GM21737 (cell line): ENCODE measurements around the gene INHA.

Experiments used
- ATAC-seq: cut with Tn5 transposase; IDR thresholded peaks from one replicate; pipeline ENCODE4 v1.9.1; 2021; ENCODE audit warnings: mild to moderate bottlenecking, moderate library complexity; ENCODE audit not compliant: unreplicated experiment

Gene INHA

GRCh38 chr2:219557791-219558785 lies 14.0 kb upstream of the INHA start:
- no peak for ATAC-seq

DNA sequence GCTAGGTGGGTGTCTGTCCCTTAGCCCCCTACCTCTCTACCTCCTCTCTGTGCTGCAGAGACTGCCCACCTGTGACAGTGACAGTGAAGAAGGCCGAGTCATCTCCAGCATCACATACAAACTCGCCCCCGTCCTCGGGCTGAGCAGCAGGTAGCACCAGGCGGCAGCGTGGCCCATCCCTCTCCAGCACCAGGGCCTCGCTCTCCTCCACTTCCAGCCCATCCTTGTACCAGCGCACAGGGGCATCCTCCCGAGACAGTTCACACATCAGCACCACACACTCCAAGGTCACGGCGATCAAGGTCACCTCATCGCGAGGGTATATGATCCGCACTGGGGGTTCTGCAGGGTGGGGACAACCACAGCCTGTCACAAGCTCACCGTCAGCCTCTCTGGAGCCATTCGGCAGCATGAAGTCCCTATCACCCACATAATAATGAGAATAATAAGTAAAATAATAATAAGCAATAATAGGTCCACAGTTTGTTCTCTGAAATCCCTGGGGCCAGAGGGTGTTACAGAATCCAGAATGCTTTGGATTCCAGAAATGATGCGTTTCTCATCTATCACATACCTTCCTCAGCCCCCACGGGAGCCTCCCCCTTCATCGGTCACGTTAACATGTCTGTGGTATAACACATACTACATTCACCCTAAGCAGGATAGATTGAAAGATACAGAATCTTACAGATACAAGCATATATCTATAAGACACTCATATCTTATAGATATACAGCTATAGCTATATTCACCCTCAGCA lies 12.8 kb upstream of the INHA start:
- ATAC-seq: no peak

DNA sequence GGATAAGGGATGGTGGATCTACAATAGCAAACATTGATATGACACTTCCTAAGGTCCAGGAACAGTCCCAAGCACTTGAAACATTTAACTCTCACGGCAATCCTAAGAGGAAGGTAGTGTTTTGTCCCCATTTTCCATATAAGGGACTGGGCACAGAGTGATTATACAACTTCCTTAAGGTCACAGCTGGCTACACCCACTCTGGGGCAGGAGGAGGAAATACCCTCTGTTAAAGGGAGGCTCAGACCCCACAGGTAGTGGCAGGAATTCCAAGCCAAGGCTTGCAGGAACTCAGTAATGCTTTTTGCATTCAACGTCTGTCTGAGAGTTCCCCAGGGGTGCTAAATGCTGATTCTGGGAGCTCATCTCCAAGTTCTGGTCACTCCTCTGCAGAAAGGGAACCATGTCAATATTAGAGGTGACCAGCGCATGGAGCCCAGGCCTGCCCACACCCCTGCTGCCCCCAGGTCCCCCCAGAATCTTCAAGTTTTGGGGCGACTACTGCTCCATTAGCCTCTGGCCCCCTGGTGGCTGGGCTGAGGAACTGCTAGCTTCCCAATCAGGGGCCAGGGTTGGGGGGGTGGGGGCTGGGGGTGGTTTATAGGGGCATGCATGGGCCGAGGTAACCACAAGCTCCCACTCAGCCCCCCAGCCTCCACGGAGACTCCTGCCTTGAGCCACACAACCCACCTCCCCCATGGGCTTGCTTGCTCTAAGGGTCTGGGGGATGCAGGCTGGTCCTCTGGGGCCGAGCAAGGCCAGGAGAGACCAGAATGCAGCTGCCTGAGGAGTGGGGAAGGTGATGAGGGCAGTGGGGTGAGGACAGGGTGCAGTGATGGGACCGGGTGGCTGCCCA lies 11.8 kb upstream of the INHA start:
- ATAC-seq: no peak

DNA sequence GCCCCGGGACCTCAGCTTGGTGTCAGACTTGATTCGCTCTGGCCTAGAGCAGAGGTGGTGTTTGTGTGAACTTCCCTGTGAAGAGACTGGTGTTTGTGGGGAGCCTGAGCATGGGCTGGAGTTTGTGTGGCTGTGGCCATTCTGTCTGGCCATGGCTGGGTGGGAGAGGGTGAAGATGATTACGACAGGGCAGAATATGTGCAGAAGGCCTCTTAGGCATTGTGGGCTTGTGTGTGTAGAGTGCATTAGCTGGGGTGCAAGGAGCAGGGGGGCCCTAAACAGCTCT lies 11.3 kb upstream of the INHA start:
- ATAC-seq: no peak

DNA sequence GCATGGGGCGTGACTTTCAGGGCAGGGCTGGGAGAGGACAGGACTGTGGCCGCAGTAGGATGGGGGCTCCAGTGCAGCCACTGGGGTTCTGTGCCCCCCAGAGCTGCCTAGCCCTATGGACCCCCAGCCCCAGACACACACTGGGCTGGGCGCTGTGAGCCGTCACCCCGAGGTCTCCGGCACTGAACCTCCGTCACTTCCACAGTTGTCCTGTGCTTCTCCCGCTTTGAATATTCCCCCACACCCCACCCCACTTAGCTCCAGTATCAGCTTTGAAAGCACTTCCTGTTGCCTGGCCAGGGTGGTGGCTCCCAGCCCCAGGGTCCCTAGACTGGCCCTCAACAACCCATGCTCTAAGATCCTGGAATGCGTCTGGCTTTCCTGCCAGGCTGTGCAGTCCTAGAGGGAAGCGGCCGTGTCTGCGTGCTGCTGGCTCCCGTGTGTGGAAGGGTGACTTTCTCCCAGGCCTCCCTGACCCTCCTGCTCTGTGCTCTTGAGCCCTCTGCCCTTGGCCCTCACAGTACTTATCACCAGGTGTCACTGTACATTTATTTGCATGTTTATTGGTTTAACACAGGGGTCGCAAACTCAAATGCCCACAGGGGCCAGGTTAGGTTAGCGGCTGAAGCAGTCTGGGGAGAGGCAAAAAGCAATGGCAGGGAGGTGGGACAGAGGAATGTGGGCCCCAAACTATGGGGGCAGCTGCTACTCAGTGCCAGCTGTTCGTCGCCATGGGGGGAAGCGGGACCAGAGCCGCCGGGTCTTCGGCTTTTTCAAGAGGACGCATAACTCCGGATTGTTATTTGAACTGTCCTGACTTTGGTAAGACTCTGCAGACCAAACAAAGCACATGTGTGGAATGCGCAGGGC lies 10.7 kb upstream of the INHA start:
- ATAC-seq: no peak

DNA sequence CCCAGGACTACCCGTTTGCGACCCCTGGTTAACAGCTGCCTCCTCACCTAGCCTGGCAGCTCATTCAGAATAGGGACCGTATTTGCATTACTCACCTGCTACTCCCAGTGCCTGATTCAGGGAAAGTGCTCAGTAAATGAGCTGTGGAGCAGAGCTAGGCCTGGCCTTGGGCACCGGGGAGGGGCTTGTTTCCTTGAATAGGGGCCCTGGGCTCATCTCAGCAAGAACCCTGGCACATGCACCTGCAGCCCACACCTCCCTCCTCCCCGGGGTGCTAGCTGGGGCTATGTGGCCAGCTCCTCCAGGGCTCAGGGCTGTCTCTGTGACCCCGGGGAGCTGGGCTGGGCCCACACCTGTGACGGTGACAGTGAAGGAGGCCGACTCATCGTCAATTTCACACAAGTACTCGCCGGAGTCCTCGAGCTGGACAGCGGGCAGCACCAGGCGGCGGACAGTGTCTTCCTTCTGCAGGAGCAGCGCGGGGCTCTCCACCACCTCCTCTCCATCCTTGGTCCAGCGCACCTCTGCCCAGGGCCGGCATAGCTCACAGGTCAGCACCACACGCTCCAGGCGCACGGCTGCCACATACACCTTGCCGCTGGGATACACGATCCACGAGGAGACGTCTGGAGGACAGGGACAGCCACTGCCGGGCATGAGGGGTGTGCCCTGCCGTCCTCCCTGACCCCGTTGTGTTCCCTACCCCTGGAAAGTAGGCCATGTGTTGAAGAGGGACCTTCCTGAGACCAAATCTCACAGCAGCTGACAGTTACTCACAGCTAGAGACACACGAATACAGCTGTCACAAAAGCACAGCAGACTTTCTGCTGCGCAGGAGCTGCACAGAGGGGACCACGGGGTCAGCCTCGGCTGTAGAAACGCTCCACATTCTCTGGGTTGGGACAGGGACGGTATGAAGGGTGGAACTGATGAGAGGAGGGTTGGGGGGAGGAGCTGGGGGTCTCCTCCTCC lies 9.8 kb upstream of the INHA start:
- ATAC-seq: no peak

- ATAC-seq: no peak
Observed at GRCh38 chr2:219563271-219563928, 8.7 kb upstream of the INHA start.

GRCh38 chr2:219565130-219566080 lies 6.7 kb upstream of the INHA start:
- ATAC-seq: no peak

- no peak for ATAC-seq
Observed at GRCh38 chr2:219566640-219567039, 5.5 kb upstream of the INHA start.

DNA sequence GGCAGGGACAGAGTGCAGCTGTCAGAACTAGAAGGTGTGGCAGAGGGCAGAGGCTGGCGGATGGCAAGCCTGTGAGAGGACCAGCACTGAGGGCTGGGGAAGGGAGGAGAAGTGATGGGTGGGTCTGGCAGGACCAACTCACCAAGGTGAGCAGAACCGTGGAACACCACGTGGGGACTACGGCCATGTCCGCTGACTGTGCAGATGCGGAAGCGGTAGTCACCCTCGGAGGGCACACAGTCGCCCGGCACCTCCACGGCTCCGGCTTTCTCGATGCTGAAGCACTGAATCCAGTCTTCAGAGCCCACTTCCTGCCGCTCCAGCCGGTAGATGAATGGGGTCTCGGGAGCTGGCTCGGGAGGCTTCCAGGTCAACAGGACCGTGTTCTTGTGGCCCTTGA lies 5.0 kb upstream of the INHA start:
- no peak for ATAC-seq

- ATAC-seq: no peak
Observed at GRCh38 chr2:219567791-219568361, 4.2 kb upstream of the INHA start.

DNA sequence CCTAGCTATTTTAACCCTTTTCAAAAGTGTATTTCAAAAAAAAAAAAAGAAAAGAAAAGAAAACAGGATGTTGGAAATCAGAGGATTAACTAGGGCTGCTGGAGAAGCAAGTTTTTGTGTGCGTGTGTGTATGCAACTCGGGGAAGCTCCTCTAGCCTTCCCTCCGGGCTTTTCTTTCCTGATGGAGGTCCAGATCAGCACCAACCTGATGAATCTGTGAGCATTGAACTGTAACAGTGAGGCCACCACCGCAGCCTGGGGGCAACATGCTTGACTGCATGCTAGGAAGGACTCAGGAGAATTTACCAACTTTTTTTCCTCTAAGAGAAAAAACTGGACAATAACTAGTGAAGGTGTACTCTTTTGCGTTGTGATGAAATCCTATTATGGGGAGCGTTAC lies 3.1 kb upstream of the INHA start:
- ATAC-seq: no peak

DNA sequence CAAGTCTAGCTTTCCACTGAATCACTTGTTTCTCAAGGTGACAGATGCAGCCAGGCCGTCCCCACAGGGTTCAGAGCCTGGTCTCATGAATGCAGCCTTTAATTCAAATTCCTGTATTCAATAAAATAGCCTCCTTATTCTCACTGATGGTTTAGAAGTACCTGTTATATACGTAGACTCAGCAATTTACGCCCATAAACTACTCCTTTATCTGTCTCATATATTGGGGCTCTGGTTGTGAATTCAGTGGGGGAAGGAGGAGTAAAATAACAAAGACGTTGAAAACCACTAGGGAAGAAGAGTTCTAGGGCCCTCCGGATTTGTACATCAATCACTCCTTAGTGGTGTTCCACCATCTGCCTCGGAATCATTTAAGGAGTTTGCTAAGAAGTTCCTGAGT lies 2.5 kb upstream of the INHA start:
- no peak for ATAC-seq

DNA sequence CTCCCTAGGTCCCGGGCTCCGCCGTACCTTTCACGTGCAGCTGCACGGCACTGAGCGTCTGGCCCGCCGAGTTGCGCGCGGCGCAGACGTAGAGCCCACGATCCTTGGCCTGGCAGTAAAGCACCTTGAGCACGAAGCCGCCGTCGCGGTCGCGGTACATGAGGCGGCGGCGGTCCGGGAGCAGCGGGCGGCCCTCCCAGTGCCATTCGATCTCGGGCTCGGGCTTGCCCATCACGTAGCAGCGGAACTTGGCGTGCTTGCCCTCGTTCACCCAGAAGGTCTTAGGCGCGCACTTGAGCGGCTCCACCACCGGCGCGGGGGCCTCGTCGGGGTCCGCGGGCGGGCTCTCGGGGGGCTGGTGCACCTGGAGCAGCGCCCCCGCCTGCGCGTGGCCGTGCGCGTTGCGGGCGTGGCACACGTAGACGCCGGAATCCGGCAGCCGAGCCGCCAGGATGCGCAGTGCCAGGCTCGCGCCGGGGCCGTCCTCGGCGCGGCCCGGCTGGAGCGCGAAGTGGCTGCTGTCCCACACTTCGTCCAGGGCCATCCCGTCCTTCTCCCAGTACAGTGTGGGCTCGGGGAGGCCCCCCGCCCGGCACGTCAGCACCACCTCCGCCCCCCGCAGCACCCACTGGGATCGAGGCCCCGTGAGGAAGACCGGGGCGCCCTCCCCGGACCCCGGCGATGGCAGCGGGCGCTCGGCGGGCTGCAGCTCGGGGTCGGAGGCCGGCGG lies 1.8 kb upstream of the INHA start:
- ATAC-seq: no peak

DNA sequence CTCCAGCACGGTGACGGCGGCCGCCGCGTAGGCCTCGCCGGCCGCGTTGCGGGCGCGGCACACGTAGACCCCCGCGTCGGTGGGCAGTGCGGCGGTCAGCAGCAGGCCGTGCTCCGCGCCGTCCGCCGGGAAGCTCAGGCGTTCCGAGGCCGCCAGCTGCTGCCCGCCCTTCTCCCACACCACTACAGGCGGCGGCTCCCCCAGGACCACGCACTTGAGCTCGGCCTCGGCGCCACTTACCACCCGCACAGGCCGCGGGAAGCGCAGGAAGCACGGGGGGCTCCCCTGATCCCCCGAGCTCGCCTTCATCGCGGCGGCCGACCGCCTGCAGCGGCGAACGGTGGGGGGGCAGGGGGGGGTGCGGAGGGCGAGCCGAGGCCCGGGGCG lies 1.2 kb upstream of the INHA start:
- no peak for ATAC-seq
